ENCODE data around the gene CDH23. TPM values are rescaled to one million over a fixed set of nuclear protein-coding genes. Genes with fewer than 3 reads are reported as not detected.
A peak's percentile ranks its signal among the peaks of the same experiment; 100 is the strongest.

Gene CDH23
- polyA plus RNA-seq, 1 donor: 4.2 TPM

DNA sequence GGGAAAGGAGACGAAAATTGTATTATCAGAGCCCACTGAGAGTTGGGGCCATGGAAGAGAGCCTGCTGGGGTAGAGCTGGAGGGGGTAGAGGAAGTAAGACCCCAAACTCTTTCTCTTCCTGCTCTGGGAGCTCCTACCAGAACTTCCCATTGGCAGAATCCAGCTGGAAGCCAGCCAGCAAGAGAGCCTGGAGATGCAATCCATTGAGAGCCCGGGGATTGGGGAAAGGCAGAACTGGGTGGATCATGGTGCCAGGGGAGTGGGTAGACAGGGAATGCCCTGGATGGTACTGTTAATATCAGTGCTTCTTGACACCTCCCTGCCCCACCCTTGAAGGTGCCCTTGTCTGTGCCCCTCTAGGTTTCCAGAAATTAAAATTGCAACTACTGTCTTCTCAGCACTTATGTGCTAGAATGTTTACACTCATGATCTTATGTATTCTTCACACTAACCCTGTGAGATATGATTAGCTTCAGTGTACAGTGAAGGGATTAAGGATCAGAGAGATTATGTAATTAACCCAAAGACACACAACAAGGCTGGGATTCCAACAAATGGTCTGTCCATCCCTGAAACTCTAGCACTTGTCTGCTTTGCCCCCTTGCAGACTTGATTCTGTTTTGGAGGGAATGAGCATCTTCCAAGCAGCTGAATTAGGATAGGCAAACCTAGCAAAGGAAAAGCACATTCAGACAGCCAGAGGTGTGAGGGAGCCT is 168.7 kb downstream of the CDH23 start:
- DNase-seq: no peak

GRCh38 chr10:71567006-71567405 is 170.3 kb downstream of the CDH23 start:
- DNase-seq: no peak

GRCh38 chr10:71568896-71569492 is 172.3 kb downstream of the CDH23 start:
- DNase-seq: no peak

GRCh38 chr10:71569775-71570588 is 173.3 kb downstream of the CDH23 start:
- peak; percentile 62 for DNase-seq

DNA sequence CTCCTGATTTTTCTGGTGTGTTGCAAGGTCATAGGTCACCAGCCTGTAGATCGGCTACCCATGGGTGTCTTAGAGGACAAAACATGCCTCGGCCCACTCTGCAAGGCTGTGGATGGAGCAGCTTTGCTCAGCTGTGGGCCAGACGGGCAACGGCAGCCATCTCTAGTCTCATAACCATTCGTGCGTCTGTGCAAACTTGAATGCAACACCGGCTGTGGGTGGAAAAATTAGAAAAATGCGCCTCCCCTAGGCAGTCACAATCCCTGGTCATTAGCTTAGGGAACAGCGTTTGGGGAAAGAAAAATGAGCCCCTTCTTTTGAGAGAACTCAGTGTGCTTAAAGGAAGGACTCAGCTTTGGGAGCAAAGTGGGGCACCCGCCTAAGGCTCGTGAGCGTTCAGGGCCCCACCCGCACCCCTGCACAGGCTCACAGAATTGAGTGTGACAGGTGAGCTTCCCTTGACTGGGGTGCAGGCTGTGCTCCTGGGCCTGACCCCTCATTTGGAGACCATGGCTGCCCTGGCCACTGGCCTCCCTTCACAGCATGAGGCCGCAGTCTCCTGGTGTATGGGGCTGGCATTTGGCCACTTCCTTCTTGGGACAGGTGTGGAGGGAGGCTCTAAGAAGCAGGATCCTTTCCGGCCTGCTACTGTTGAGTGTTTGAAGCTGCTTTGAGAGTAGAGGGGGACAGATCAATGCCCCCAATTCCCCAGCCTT is 174.9 kb downstream of the CDH23 start:
- no peak for DNase-seq

DNA sequence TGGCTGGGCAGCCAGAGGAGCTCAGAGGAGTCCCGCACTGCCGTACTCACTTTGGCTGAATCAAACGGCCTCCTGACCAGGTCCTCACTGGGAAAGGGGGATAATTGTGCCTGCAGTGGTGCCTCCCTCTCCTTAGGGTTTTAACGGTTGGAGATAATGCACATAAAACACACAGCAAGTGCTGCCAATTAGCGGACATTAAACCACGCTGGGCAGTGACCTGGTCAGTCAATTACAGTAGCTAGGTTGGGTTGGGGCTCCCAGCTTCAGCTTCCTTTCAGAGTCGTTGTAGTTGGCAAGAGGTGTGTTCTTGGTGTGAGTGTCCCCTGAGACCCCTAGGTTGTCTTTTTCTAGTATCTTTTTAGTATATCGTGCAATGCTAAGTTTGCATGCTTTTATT is 176.2 kb downstream of the CDH23 start:
- DNase-seq: no peak

- DNase-seq: no peak
These were observed 177.1 kb downstream of the CDH23 start for GRCh38 chr10:71573562-71574518.

DNA sequence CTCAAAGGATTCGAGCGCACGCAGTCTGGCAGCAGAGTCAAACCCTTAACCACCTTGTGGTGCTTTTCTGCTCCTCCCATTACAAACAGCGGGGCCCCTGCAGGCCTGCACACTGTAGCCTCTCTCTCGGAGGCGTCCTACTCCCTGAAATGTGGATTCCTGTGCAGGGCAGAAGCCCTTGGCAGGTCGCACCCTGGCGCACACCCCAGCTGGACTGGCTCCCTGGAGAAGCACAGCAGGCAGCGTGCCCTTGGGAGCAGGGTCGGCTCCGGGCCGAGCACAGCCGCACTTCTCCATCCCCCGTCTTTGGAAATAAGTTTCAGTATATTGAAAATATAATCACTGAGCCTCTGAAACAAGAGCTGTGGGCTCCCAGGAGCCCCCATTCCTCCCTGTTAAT is 178.7 kb downstream of the CDH23 start:
- no peak for DNase-seq

- DNase-seq: no peak
These were observed 179.4 kb downstream of the CDH23 start for GRCh38 chr10:71575934-71576801.

- DNase-seq: no peak
These were observed 180.1 kb downstream of the CDH23 start for GRCh38 chr10:71576842-71577241.

GRCh38 chr10:71577345-71577744 is 180.6 kb downstream of the CDH23 start:
- no peak for DNase-seq

GRCh38 chr10:71578069-71578468 is 181.3 kb downstream of the CDH23 start:
- DNase-seq: no peak

- no peak for DNase-seq
These were observed 182.9 kb downstream of the CDH23 start for GRCh38 chr10:71579668-71580067.

- DNase-seq: no peak
These were observed 183.7 kb downstream of the CDH23 start for GRCh38 chr10:71580415-71580814.

DNA sequence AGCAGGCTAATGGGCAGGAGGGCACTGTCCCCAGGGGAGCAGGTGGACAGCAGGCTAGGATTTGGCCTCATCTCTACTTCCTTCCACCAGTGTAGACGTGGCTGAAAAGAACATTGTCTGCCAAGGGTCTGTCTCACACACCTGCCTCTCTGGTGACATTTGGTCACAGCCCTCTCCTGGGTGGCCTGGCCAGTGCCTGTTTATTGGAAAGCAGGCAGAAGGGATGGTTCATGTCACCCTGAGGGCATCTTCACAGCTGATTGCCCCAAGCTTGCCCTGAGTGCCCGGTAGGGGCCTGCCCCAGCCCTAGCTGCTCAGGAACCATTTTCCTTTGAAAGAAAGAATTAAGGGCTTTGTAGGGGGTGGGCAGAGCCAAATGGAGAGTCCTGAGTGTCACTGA is 184.2 kb downstream of the CDH23 start:
- no peak for DNase-seq

- DNase-seq: no peak
These were observed 184.7 kb downstream of the CDH23 start for GRCh38 chr10:71581376-71581775.

GRCh38 chr10:71582019-71582418 is 185.3 kb downstream of the CDH23 start:
- peak; percentile 23 for DNase-seq

GRCh38 chr10:71582506-71583475 is 186.1 kb downstream of the CDH23 start:
- DNase-seq: no peak

DNA sequence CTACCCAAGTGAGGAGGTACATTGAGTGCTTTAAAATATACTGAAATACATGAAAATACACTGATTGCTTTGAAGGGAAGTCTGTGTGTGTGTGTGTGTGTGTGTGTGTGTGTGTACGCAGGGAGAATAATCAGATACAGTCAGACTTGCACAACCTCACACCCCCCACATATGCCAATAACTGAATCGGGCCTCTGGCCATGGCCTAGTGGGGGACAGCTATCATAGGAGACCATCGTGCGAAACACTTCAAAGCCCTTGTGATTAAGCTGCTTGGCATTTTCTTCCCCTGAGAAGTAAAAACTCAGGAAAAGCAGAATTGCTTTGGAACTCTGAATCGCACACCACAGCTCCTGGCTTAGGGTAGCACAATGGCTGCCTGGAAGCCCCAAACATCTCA is 187.7 kb downstream of the CDH23 start:
- no peak for DNase-seq

Data from hindlimb muscle (tissue), 1 donor.